DND-41 (cell line): ENCODE results near the gene PLXNC1.

ENCODE experiments used
- EZH2 ChIP-seq: IDR thresholded peaks from 3 replicates; pipeline ENCODE4 v1.6.1; 2012; ENCODE audit warnings: borderline replicate concordance, low read depth, mild to moderate bottlenecking, moderate library complexity, low read length, inconsistent platforms; ENCODE audit not compliant: severe bottlenecking
- TF ChIP-seq, protein P1 (sequence below): IDR thresholded peaks from 2 replicates; pipeline ENCODE4 v1.5.1; 2012; ENCODE audit warnings: borderline replicate concordance, low read length, moderate library complexity, mild to moderate bottlenecking; ENCODE audit not compliant: poor library complexity, severe bottlenecking; ENCODE audit errors: extremely low read depth

- TF ChIP-seq, protein P1, sequence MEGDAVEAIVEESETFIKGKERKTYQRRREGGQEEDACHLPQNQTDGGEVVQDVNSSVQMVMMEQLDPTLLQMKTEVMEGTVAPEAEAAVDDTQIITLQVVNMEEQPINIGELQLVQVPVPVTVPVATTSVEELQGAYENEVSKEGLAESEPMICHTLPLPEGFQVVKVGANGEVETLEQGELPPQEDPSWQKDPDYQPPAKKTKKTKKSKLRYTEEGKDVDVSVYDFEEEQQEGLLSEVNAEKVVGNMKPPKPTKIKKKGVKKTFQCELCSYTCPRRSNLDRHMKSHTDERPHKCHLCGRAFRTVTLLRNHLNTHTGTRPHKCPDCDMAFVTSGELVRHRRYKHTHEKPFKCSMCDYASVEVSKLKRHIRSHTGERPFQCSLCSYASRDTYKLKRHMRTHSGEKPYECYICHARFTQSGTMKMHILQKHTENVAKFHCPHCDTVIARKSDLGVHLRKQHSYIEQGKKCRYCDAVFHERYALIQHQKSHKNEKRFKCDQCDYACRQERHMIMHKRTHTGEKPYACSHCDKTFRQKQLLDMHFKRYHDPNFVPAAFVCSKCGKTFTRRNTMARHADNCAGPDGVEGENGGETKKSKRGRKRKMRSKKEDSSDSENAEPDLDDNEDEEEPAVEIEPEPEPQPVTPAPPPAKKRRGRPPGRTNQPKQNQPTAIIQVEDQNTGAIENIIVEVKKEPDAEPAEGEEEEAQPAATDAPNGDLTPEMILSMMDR: no peak
- TF ChIP-seq EZH2: no peak
These were observed 81.5 kb downstream of the PLXNC1 start for GRCh38 chr12:94229902-94230301.
